Natural killer cell (primary cell): ENCODE results near the gene BCL11B. TPM values are rescaled to one million over a fixed set of nuclear protein-coding genes. Genes with fewer than 3 reads are reported as not detected.

Source experiments
- ATAC-seq, 3 donors: fragments of 150-1000 bp in 2 of 3; fragments of 200-7000 bp in 1 of 3; cut with Tn5 transposase; 1 replicate in 1 of 3; 2 replicates in 2 of 3; pipeline ENCODE4 v1.10.0; 2021; ENCODE audit warnings: mild to moderate bottlenecking in 2 of 3, moderate library complexity in 2 of 3
- DNase-seq, 2 donors: peaks; one replicate each; pipeline versions ENCODE4 v3.0.0 to v3.0.0-alpha.2; 2013 to 2021; ENCODE audit warnings: mixed read lengths in 1 of 2
- H3K27ac ChIP-seq: one replicate; pipeline ENCODE4 v1.5.1; 2013; ENCODE audit warnings: mild to moderate bottlenecking, low read length
- H3K27me3 ChIP-seq: one replicate; pipeline ENCODE4 v1.6.1; 2013; ENCODE audit warnings: low read length; ENCODE audit not compliant: control insufficient read depth, insufficient read depth
- H3K36me3 ChIP-seq: one replicate; pipeline ENCODE4 v1.6.1; 2013; ENCODE audit warnings: low read length; ENCODE audit not compliant: control insufficient read depth, insufficient read depth
- H3K4me1 ChIP-seq: one replicate; pipeline ENCODE4 v1.6.1; 2013; ENCODE audit warnings: low read length; ENCODE audit not compliant: control insufficient read depth, insufficient read depth
- H3K4me3 ChIP-seq: one replicate; pipeline ENCODE4 v1.5.1; 2013; ENCODE audit warnings: low read length
- H3K9me3 ChIP-seq: one replicate; pipeline ENCODE4 v1.6.1; 2013; ENCODE audit warnings: low read length; ENCODE audit not compliant: control insufficient read depth, insufficient read depth
- H3K27ac Mint-ChIP-seq, 2 donors: one replicate each; pipeline ENCODE4 v1.8.0; 2022; ENCODE audit warnings: mild to moderate bottlenecking in 2 of 2, mixed read lengths in 2 of 2, moderate library complexity in 1 of 2
- H3K27me3 Mint-ChIP-seq, 2 donors: one replicate each; pipeline ENCODE4 v1.8.0; 2022; ENCODE audit warnings: low read depth in 2 of 2, mixed read lengths in 2 of 2
- H3K36me3 Mint-ChIP-seq: one replicate; pipeline ENCODE4 v1.8.0; 2022; ENCODE audit warnings: mixed read lengths
- H3K4me1 Mint-ChIP-seq, 2 donors: one replicate each; pipeline ENCODE4 v1.8.0; 2022; ENCODE audit warnings: mixed read lengths in 2 of 2
- H3K4me3 Mint-ChIP-seq: one replicate; pipeline ENCODE4 v1.8.0; 2022; ENCODE audit warnings: mild to moderate bottlenecking, moderate library complexity, mixed read lengths
- H3K9me3 Mint-ChIP-seq, 2 donors: one replicate each; pipeline ENCODE4 v1.8.0; 2022; ENCODE audit warnings: mixed read lengths in 2 of 2
- WGBS: methylation state at CpG from one replicate; pipeline ENCODE4 v1.1.7; 2013; ENCODE audit warnings: missing lambda C conversion rate; ENCODE audit not compliant: insufficient coverage; 5-methylcytosine and 5-hydroxymethylcytosine counted together
- intact Hi-C: fragments of 100-400 bp; cut with micrococcal nuclease; formaldehyde crosslinking; loops from one replicate; pipeline ENCODE4 v1.14.2; 2022
- total RNA-seq, 4 donors: library from RNA; stranded (reverse); fragments of 120-200 nt in 1 of 4; gene quantifications; one replicate each; pipeline versions ENCODE4 v1.2.3 to v1.2.4, GENCODE V29; 2013 to 2022
- TF ChIP-seq, protein P1 (sequence below): fragments of 200-600 bp; IDR thresholded peaks from one replicate; pipeline ENCODE4 v1.8.0; 2022; ENCODE audit warnings: antibody characterized with exemption

BCL11B gene
- total RNA-seq, 3 donors from 2014 or later (not counting 1 experiment from before 2014, with no cell fraction given) = 43.5 to 61.5 (median 56.2) TPM

- intact Hi-C loops = no loop called here
- TF ChIP-seq, protein P1, sequence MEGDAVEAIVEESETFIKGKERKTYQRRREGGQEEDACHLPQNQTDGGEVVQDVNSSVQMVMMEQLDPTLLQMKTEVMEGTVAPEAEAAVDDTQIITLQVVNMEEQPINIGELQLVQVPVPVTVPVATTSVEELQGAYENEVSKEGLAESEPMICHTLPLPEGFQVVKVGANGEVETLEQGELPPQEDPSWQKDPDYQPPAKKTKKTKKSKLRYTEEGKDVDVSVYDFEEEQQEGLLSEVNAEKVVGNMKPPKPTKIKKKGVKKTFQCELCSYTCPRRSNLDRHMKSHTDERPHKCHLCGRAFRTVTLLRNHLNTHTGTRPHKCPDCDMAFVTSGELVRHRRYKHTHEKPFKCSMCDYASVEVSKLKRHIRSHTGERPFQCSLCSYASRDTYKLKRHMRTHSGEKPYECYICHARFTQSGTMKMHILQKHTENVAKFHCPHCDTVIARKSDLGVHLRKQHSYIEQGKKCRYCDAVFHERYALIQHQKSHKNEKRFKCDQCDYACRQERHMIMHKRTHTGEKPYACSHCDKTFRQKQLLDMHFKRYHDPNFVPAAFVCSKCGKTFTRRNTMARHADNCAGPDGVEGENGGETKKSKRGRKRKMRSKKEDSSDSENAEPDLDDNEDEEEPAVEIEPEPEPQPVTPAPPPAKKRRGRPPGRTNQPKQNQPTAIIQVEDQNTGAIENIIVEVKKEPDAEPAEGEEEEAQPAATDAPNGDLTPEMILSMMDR = no peak
- H3K9me3 Mint-ChIP-seq = no peaks in the 10 kb centered on the region
- Histone ChIP-seq H3K27me3 (no peaks in the 10 kb centered on the region), H3K4me1 (peaks cover 84% of the 10 kb centered on the region), H3K9me3 (no peaks in the 10 kb centered on the region), H3K36me3 (peaks cover 5% of the 10 kb centered on the region), H3K27ac (peak overlapping the region; percentile 44), H3K4me3 (no peak overlapping the region)
- DNase-seq (peak in 1 of 2 donors; percentile 59), ATAC-seq (peak in 1 of 3 donors; percentile 3)
- H3K27me3 Mint-ChIP-seq = no peaks in the 10 kb centered on the region
- H3K4me1 Mint-ChIP-seq = peaks cover 79 to 83% of the 10 kb centered on the region in 2 donors
- H3K4me3 Mint-ChIP-seq = peak overlapping the region; percentile 75
- 17% methylated on average over 78 of the region's 83 CpGs for WGBS
- H3K36me3 Mint-ChIP-seq = no peaks in the 10 kb centered on the region
- peak overlapping the region in 1 of 2 donors; percentile 96 for H3K27ac Mint-ChIP-seq
Measured at GRCh38 chr14:99245564-99246511, 26.2 kb downstream of the BCL11B start.

- TF ChIP-seq, protein P1 = no peak
Measured at GRCh38 chr14:99244941-99245563, 26.9 kb downstream of the BCL11B start.

GRCh38 chr14:99244367-99244901 lies 27.6 kb downstream of the BCL11B start:
- Histone ChIP-seq H3K4me1 (peaks cover 78% of the 10 kb centered on the region), H3K9me3 (no peaks in the 10 kb centered on the region), H3K27ac (peak overlapping the region; percentile 44), H3K27me3 (no peaks in the 10 kb centered on the region), H3K36me3 (peaks cover 3% of the 10 kb centered on the region), H3K4me3 (no peak overlapping the region)
- intact Hi-C loops = no loop called here
- TF ChIP-seq, protein P1 = no peak
- Mint-ChIP-seq H3K4me1 (peaks cover 84 to 89% of the 10 kb centered on the region in 2 donors), H3K9me3 (no peaks in the 10 kb centered on the region), H3K27me3 (no peaks in the 10 kb centered on the region), H3K27ac (peak overlapping the region; percentile 85 to 96), H3K4me3 (peak overlapping the region; percentile 75), H3K36me3 (no peaks in the 10 kb centered on the region)
- peak in 1 of 2 donors; percentile 64 for DNase-seq
- ATAC-seq = no peak
- WGBS = 80% methylated on average over 14 of the region's 16 CpGs

More at GRCh38 chr14:99244941-99245563, 26.9 kb downstream of the BCL11B start:
- Histone ChIP-seq H3K27ac (peak overlapping the region; percentile 44), H3K27me3 (no peaks in the 10 kb centered on the region), H3K4me1 (peaks cover 79% of the 10 kb centered on the region), H3K4me3 (no peak overlapping the region), H3K9me3 (no peaks in the 10 kb centered on the region), H3K36me3 (peaks cover 5% of the 10 kb centered on the region)
- Mint-ChIP-seq H3K9me3 (no peaks in the 10 kb centered on the region), H3K27ac (peak overlapping the region; percentile 85 to 96), H3K4me3 (peak overlapping the region; percentile 75), H3K27me3 (no peaks in the 10 kb centered on the region), H3K36me3 (no peaks in the 10 kb centered on the region), H3K4me1 (peaks cover 81 to 86% of the 10 kb centered on the region in 2 donors)
- ATAC-seq = no peak
- no peak for DNase-seq
- intact Hi-C loops = no loop called here
- 40% methylated on average over 15 of the region's 15 CpGs for WGBS
